PC-3 (cell line): ENCODE results near the gene OXCT2. TPM values are rescaled to one million over a fixed set of nuclear protein-coding genes. Genes with fewer than 3 reads are reported as not detected.

ENCODE experiments used
- ATAC-seq: fragments of 200-7000 bp; cut with Tn5 transposase; 2 replicates; pipeline ENCODE4 v1.9.1; 2020; ENCODE audit warnings: mild to moderate bottlenecking, moderate library complexity
- BruUV-seq: library from RNA; stranded (reverse); fragments of 400-500 nt; replicated peaks from 2 replicates; lab custom pipeline; 2021; lab: Mats Ljungman, UMichigan
- CTCF ChIA-PET: fragments of 300-600 bp; sonication (Branson Sonifier 250); formaldehyde crosslinking; loops from one replicate; lab custom pipeline; 2022; ENCODE audit warnings: antibody characterized with exemption; lab: Charles Lee
- POLR2A ChIA-PET: fragments of 300-600 bp; sonication (Branson Sonifier 250); formaldehyde crosslinking; loops from one replicate; lab custom pipeline; 2022; ENCODE audit warnings: antibody characterized with exemption; ENCODE audit not compliant: unreplicated experiment; lab: Charles Lee
- DNase-seq: peaks from one replicate; pipeline ENCODE4 v3.0.0-alpha.2; 2015
- H2AFZ ChIP-seq: fragments of 300-600 bp; sonication (generic); 2 replicates; pipeline ENCODE4 v1.6.0; 2016; ENCODE audit warnings: antibody characterized with exemption, low read length
- H3F3A ChIP-seq: fragments of 300-600 bp; sonication (generic); one replicate; pipeline ENCODE4 v1.6.0; 2017; ENCODE audit warnings: antibody characterized with exemption, low read length, control low read depth, mild to moderate bottlenecking; ENCODE audit not compliant: unreplicated experiment
- H3K27ac ChIP-seq: fragments of 300-600 bp; sonication (generic); 2 replicates; pipeline ENCODE4 v1.5.1; 2016; ENCODE audit warnings: mild to moderate bottlenecking, low read length
- H3K27me3 ChIP-seq: fragments of 300-600 bp; sonication (generic); 2 replicates; pipeline ENCODE4 v1.6.1; 2016; ENCODE audit warnings: low read length, mixed read lengths
- H3K36me3 ChIP-seq: fragments of 300-600 bp; sonication (generic); 2 replicates; pipeline ENCODE4 v1.6.1; 2016; ENCODE audit warnings: low read depth, mixed run types, low read length, mixed read lengths
- H3K4me1 ChIP-seq: fragments of 300-600 bp; sonication (generic); 2 replicates; pipeline ENCODE4 v1.5.1; 2016; ENCODE audit warnings: low read length; ENCODE audit not compliant: insufficient read depth
- H3K4me2 ChIP-seq: fragments of 300-600 bp; sonication (generic); 2 replicates; pipeline ENCODE4 v1.6.0; 2016; ENCODE audit warnings: low read length
- H3K4me3 ChIP-seq: fragments of 300-600 bp; sonication (generic); 2 replicates; pipeline ENCODE4 v1.5.1; 2016; ENCODE audit warnings: mild to moderate bottlenecking, low read length, mixed read lengths
- H3K79me2 ChIP-seq: fragments of 300-600 bp; sonication (generic); 2 replicates; pipeline ENCODE4 v1.6.1; 2017; ENCODE audit warnings: low read length, mixed read lengths
- H3K9ac ChIP-seq: fragments of 300-600 bp; sonication (generic); 2 replicates; pipeline ENCODE4 v1.6.0; 2016; ENCODE audit warnings: mild to moderate bottlenecking, low read length
- H3K9me2 ChIP-seq: fragments of 300-600 bp; sonication (generic); replicated peaks from 2 replicates; pipeline ENCODE4 v1.6.1; 2016; ENCODE audit warnings: mixed run types, low read length, mixed read lengths
- H3K9me3 ChIP-seq: fragments of 300-600 bp; sonication (generic); 2 replicates; pipeline ENCODE4 v1.6.1; 2016; ENCODE audit warnings: low read length, mixed read lengths
- H4K20me1 ChIP-seq: fragments of 300-600 bp; sonication (generic); 2 replicates; pipeline ENCODE4 v1.6.1; 2016; ENCODE audit warnings: low read length, mixed read lengths
- EZH2 ChIP-seq: fragments of 300-600 bp; sonication (generic); IDR thresholded peaks from one replicate; pipeline ENCODE4 v1.6.1; 2017; ENCODE audit warnings: antibody characterized with exemption, mild to moderate bottlenecking, low read length; ENCODE audit not compliant: unreplicated experiment
- EZH2phosphoT487 ChIP-seq: fragments of 300-600 bp; sonication (generic); IDR thresholded peaks from 2 replicates; pipeline ENCODE4 v1.6.1; 2018; ENCODE audit warnings: mild to moderate bottlenecking, antibody characterized with exemption, low read length, borderline replicate concordance
- intact Hi-C: fragments of 100-400 bp; cut with micrococcal nuclease; formaldehyde crosslinking; loops from 2 replicates; pipeline ENCODE4 v1.9.0; 2023
- total RNA-seq: library from RNA; depleted of rRNA; stranded (reverse); fragments of >200 nt; gene quantifications from 2 replicates; pipeline ENCODE4 v1.2.3, GENCODE V29; 2014
- TF ChIP-seq, protein P1 (sequence below): fragments of 300-600 bp; sonication (generic); conservative IDR thresholded peaks from 2 replicates; pipeline ENCODE4 v1.5.1; 2017; ENCODE audit warnings: antibody characterized with exemption, low read depth, mild to moderate bottlenecking, low read length

Gene OXCT2
- total RNA-seq, 1 experiment from 2014 or later: 0.98 TPM

DNA sequence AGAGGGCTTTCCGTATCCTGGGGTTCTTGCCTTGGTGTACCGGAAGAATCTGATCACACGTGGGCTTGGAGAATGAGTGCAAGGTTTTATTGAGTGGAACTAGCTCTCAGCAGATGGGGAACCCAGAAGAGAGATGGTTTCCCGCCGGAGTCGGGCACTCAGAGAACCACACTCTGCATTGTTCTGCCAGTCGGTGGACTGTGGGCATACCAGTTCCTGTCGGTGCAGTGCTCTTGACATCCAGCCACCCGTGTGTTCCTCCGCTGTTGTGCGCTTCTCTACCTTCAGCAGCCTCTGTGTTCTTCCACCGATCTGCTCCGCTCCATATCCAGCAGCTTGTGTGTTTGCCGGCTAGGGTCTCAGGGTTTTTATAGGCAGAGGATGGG, 43.2 kb downstream of the OXCT2 start:
- no peak for DNase-seq
- Histone ChIP-seq H3K4me1 (peaks cover 3% of the 10 kb centered on the region; the same call in 1 of the 2 replicates), H3F3A (no peaks in the 10 kb centered on the region), H3K27ac (no peak overlapping the region), H3K27me3 (0 out of 2 replicates have a peak, but pooled peaks cover 12% of the 10 kb centered on the region), H3K9ac (no peak overlapping the region), H4K20me1 (no peaks in the 10 kb centered on the region), H2AFZ (no peak overlapping the region), H3K4me2 (no peak overlapping the region), H3K4me3 (no peak overlapping the region), H3K9me2 (no peaks in the 10 kb centered on the region), H3K79me2 (no peaks in the 10 kb centered on the region), H3K36me3 (no peaks in the 10 kb centered on the region), H3K9me3 (no peaks in the 10 kb centered on the region)
- no TSS peak for BruUV-seq
- CTCF ChIA-PET: no interaction called here
- TF ChIP-seq, protein P1, sequence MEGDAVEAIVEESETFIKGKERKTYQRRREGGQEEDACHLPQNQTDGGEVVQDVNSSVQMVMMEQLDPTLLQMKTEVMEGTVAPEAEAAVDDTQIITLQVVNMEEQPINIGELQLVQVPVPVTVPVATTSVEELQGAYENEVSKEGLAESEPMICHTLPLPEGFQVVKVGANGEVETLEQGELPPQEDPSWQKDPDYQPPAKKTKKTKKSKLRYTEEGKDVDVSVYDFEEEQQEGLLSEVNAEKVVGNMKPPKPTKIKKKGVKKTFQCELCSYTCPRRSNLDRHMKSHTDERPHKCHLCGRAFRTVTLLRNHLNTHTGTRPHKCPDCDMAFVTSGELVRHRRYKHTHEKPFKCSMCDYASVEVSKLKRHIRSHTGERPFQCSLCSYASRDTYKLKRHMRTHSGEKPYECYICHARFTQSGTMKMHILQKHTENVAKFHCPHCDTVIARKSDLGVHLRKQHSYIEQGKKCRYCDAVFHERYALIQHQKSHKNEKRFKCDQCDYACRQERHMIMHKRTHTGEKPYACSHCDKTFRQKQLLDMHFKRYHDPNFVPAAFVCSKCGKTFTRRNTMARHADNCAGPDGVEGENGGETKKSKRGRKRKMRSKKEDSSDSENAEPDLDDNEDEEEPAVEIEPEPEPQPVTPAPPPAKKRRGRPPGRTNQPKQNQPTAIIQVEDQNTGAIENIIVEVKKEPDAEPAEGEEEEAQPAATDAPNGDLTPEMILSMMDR: no peak
- TF ChIP-seq EZH2phosphoT487 (no peak), EZH2 (no peak)
- intact Hi-C loops: loop anchor here (10.0 kb wide), 1 partner anchor 633 kb away; no protein-coding TSS in a partner anchor
- no peak for ATAC-seq
- POLR2A ChIA-PET: no interaction called here

DNA sequence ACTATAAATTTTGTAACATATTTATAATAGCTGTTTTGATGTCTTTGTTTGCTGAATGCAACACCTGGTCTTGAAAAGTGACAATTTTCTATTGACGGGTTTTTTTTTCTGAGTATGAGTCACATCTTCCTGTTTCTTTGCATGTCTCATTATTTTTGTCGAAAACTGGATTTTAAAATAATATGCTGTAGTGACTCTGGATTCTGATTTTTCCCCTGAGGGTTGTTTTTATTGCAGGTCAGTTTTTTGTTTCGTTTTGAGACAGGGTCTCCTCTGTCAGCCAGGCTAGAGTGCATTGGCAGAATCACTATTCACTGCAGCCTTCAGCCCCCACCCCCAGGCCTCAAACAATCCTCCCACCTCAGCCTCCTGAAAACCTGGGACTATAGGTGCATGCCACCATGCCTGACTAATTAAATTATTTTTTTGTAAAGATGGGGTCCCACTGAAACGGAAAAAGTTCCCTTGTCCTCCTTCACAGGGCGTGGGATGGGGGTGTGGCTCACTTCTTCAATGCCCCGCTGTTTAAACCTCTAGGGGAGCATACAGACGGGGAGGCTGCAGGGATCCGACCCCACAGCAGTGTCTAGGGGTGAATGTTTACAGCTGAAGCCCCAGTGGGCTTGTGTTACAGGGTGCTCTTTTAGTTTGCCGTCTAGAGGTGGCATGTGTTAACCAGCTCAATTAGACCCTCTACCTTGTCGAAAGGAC, 43.8 kb downstream of the OXCT2 start:
- no TSS peak for BruUV-seq
- ChIA-PET CTCF (no interaction called here), POLR2A (no interaction called here)
- Histone ChIP-seq H3K4me3 (no peak overlapping the region), H3K36me3 (no peaks in the 10 kb centered on the region), H3K4me2 (no peak overlapping the region), H4K20me1 (no peaks in the 10 kb centered on the region), H3F3A (no peaks in the 10 kb centered on the region), H3K27me3 (0 out of 2 replicates have a peak, but pooled peaks cover 12% of the 10 kb centered on the region), H3K4me1 (peaks cover 7% of the 10 kb centered on the region; the same call in 1 of the 2 replicates), H3K27ac (no peak overlapping the region), H3K9me2 (no peaks in the 10 kb centered on the region), H2AFZ (no peak overlapping the region), H3K79me2 (no peaks in the 10 kb centered on the region), H3K9me3 (no peaks in the 10 kb centered on the region), H3K9ac (no peak overlapping the region)
- ATAC-seq (no peak), DNase-seq (no peak)
- TF ChIP-seq EZH2: no peak
- TF ChIP-seq, protein P1: no peak
- intact Hi-C loops: loop anchor here (10.0 kb wide), 1 partner anchor 633 kb away; no protein-coding TSS in a partner anchor

DNA sequence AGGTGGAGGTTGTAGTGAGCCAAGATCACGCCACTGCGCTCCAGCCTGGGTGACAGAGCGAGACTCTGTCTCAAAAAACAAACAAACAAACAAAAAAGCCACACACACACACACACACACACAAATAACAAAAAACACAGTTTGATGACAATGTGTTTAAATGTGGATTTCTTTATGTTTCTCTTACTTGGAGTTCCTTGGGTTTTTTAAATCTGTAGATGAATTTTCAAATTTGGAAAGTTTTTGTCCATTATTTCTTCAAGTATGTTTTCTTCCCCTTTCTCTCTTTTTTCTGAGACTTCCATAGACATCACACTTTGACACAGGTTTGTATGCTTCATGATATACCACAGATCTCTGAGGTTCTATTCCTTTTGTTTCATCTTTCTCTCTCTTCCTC, 44.5 kb downstream of the OXCT2 start:
- Histone ChIP-seq H3K36me3 (no peaks in the 10 kb centered on the region), H3K27me3 (0 out of 2 replicates have a peak, but pooled peaks cover 12% of the 10 kb centered on the region), H3K9me3 (no peaks in the 10 kb centered on the region), H3K9ac (no peak overlapping the region), H3K4me1 (peaks cover 11% of the 10 kb centered on the region; the same call in 1 of the 2 replicates), H3K27ac (no peak overlapping the region), H3F3A (no peaks in the 10 kb centered on the region), H3K9me2 (no peaks in the 10 kb centered on the region), H3K4me2 (no peak overlapping the region), H4K20me1 (no peaks in the 10 kb centered on the region), H3K79me2 (no peaks in the 10 kb centered on the region), H3K4me3 (no peak overlapping the region), H2AFZ (no peak overlapping the region)
- CTCF ChIA-PET: no interaction called here
- ATAC-seq (no peak), DNase-seq (no peak)
- TF ChIP-seq EZH2phosphoT487 (no peak), EZH2 (no peak)
- TF ChIP-seq, protein P1: no peak
- POLR2A ChIA-PET: no interaction called here
- intact Hi-C loops: loop anchor here (10.0 kb wide), 1 partner anchor 632 kb away; no protein-coding TSS in a partner anchor
- no TSS peak for BruUV-seq
